Neuronal stem cell (in vitro differentiated cells): ENCODE measurements around the gene RNF114.
A peak's percentile ranks its signal among the peaks of the same experiment; 100 is the strongest.

Source experiments
- DNase-seq: peaks from one replicate; pipeline ENCODE4 v3.0.0-alpha.2; 2013; ENCODE audit warnings: low spot score
- H2AFZ ChIP-seq: one replicate; pipeline ENCODE4 v1.6.1; 2013; ENCODE audit warnings: mild to moderate bottlenecking, low read length, inconsistent platforms
- H2AK5ac ChIP-seq: 2 replicates; pipeline ENCODE4 v1.6.1; 2013; ENCODE audit warnings: low read depth, mild to moderate bottlenecking, inconsistent platforms, low read length, moderate library complexity, mixed read lengths
- H2BK120ac ChIP-seq: 2 replicates; pipeline ENCODE4 v1.6.1; 2013; ENCODE audit warnings: low read depth, mild to moderate bottlenecking, inconsistent platforms, low read length, moderate library complexity, mixed read lengths
- H2BK12ac ChIP-seq: one replicate; pipeline ENCODE4 v1.6.1; 2013; ENCODE audit warnings: low read length, inconsistent platforms
- H2BK15ac ChIP-seq: 2 replicates; pipeline ENCODE4 v1.6.1; 2013; ENCODE audit warnings: mild to moderate bottlenecking, low read length, inconsistent platforms, mixed read lengths
- H2BK5ac ChIP-seq: one replicate; pipeline ENCODE4 v1.6.1; 2013; ENCODE audit warnings: inconsistent platforms, mild to moderate bottlenecking, low read length, moderate library complexity
- H3K14ac ChIP-seq: one replicate; pipeline ENCODE4 v1.6.1; 2013; ENCODE audit warnings: low read length, inconsistent platforms
- H3K18ac ChIP-seq: 2 replicates; pipeline ENCODE4 v1.6.1; 2013; ENCODE audit warnings: low read length, inconsistent platforms
- H3K23ac ChIP-seq: 2 replicates; pipeline ENCODE4 v1.6.1; 2013; ENCODE audit warnings: low read depth, mild to moderate bottlenecking, mixed read lengths, low read length, inconsistent platforms; ENCODE audit not compliant: poor library complexity
- H3K27ac ChIP-seq: replicated peaks from 3 replicates; pipeline ENCODE4 v1.5.1; 2013; ENCODE audit warnings: low read length, inconsistent platforms
- H3K27me3 ChIP-seq, 3 experiments: 2 replicates each; pipeline ENCODE4 v1.6.1; 2013; ENCODE audit warnings: low read length in 3 of 3, mild to moderate bottlenecking in 2 of 3, inconsistent platforms in 1 of 3, low read depth in 1 of 3, mixed read lengths in 1 of 3, moderate library complexity in 1 of 3; ENCODE audit not compliant: control insufficient read depth in 3 of 3, insufficient read depth in 3 of 3
- H3K36me3 ChIP-seq, 2 donors: replicated peaks in 1 of 2; 2 replicates each; pipeline ENCODE4 v1.6.1; 2013; ENCODE audit warnings: low read length in 2 of 2; ENCODE audit not compliant: control insufficient read depth in 2 of 2, insufficient read depth in 2 of 2
- H3K4ac ChIP-seq: 2 replicates; pipeline ENCODE4 v1.6.1; 2013; ENCODE audit warnings: inconsistent platforms, mild to moderate bottlenecking, low read length, moderate library complexity
- H3K4me1 ChIP-seq, 2 donors: 1 replicate in 1 of 2; 2 replicates in 1 of 2; pipeline ENCODE4 v1.6.1; 2013; ENCODE audit warnings: low read length in 2 of 2, low read depth in 1 of 2; ENCODE audit not compliant: control insufficient read depth in 2 of 2, insufficient read depth in 1 of 2
- H3K4me2 ChIP-seq: one replicate; pipeline ENCODE4 v1.6.1; 2013; ENCODE audit warnings: mild to moderate bottlenecking, low read length, inconsistent platforms; ENCODE audit not compliant: insufficient read depth, poor library complexity, severe bottlenecking
- H3K4me3 ChIP-seq, 2 donors: 2 replicates each; pipeline ENCODE4 v1.5.1; 2013; ENCODE audit warnings: low read length in 2 of 2, mild to moderate bottlenecking in 2 of 2, inconsistent platforms in 1 of 2, moderate library complexity in 1 of 2
- H3K79me1 ChIP-seq: one replicate; pipeline ENCODE4 v1.6.1; 2013; ENCODE audit warnings: low read depth, mild to moderate bottlenecking, inconsistent platforms, low read length, moderate library complexity
- H3K9ac ChIP-seq: one replicate; pipeline ENCODE4 v1.6.1; 2013; ENCODE audit warnings: mild to moderate bottlenecking, low read depth, low read length, inconsistent platforms; ENCODE audit not compliant: poor library complexity
- H3K9me3 ChIP-seq, 2 donors: replicated peaks in 1 of 2; 2 replicates each; pipeline versions ENCODE3 to v1.6.1; 2013; ENCODE audit warnings: low read length in 2 of 2, mild to moderate bottlenecking in 2 of 2, inconsistent platforms in 1 of 2, low read depth in 1 of 2, mixed read lengths in 1 of 2, moderate library complexity in 1 of 2; ENCODE audit not compliant: control insufficient read depth in 2 of 2, insufficient read depth in 1 of 2
- H4K8ac ChIP-seq: one replicate; pipeline ENCODE4 v1.6.1; 2013; ENCODE audit warnings: low read depth, mild to moderate bottlenecking, inconsistent platforms, low read length, moderate library complexity
- H4K91ac ChIP-seq: one replicate; pipeline ENCODE4 v1.6.1; 2013; ENCODE audit warnings: low read length, low read depth, mild to moderate bottlenecking, inconsistent platforms; ENCODE audit not compliant: poor library complexity
- WGBS, 2 donors: extraction: QIAGEN DNeasy Blood & Tissue Kit; methylation state at CpG; one replicate each; pipeline ENCODE4 v1.1.7; 2013; ENCODE audit warnings: missing lambda C conversion rate in 2 of 2, mixed read lengths in 1 of 2; ENCODE audit not compliant: insufficient read length in 2 of 2, insufficient replicate concordance in 1 of 2; ENCODE audit errors: extremely low coverage in 2 of 2; 5-methylcytosine and 5-hydroxymethylcytosine counted together

RNF114 gene

DNA sequence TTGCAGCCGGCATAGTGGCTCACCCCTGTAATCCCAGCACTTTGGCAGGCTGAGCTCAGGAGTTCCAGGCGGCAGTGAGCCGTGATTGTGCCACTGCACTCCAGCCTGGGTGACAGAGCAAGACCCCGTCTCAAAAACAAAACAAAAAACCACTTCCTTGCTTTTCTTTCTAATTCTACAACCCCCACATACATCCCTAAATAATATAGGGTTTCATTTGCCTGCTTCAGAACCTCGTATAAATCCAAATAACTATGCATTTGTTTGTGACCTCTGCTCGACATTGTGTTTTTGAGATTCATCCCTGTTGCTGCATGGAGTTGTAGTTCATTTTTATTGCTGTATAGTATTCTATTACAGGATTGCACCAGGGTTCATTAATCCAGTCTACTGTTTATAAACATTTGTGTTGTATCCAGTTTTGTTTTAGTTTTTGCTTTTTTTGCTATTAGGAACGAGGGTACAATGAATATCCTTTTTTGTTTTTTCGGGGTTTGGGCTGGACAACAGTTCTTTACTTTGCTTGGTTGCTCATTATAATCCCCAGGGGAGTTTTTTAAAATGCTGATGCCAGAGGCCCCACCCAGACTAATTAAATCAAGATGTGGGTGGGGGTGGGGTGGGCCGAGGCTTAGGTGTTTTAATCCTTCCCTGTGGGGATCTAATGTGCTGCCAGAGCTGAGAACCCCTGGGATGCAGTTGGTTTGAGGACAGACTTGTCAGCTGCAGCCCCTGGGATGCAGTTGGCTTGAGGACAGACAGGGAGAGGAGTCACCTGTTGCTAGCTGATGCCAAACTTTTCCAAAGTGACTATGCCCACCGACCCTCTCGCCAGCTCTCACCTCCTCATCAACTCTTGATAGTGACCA, 44.2 kb downstream of the RNF114 start:
- Histone ChIP-seq H4K91ac (no peak overlapping the region), H2BK120ac (no peak overlapping the region), H3K9me3 (no peaks in the 10 kb centered on the region), H3K9ac (no peak overlapping the region), H2AFZ (no peak overlapping the region), H3K79me1 (peaks cover 3% of the 10 kb centered on the region), H3K36me3 (peaks cover 1 to 13% of the 10 kb centered on the region in 2 donors), H2BK5ac (no peak overlapping the region), H2BK12ac (no peak overlapping the region), H2AK5ac (no peak overlapping the region), H3K18ac (no peak overlapping the region), H3K27ac (no peak overlapping the region), H3K27me3 (peaks cover 2 to 29% (median 15%) of the 10 kb centered on the region in 3 experiments), H3K4ac (no peak overlapping the region), H3K23ac (no peak overlapping the region), H3K4me3 (no peak overlapping the region), H3K4me2 (no peak overlapping the region), H3K14ac (no peak overlapping the region), H3K4me1 (peaks cover 14 to 31% of the 10 kb centered on the region in 2 donors), H2BK15ac (no peak overlapping the region), H4K8ac (no peak overlapping the region)
- DNase-seq: no peak
- WGBS, 2 donors: no CpG with 5 or more reads among the region's 11 CpGs

- no peak overlapping the region for H3K4me2 ChIP-seq
- peaks cover 3% of the 10 kb centered on the region for H3K79me1 ChIP-seq
- peak overlapping the region; percentile 5 for H2AK5ac ChIP-seq
- H3K4me1 ChIP-seq: peaks cover 14 to 31% of the 10 kb centered on the region in 2 donors
- peak overlapping the region; percentile 3 for H3K14ac ChIP-seq
- peaks cover 1 to 17% of the 10 kb centered on the region in 2 donors for H3K36me3 ChIP-seq
- peak overlapping the region; percentile 51 for H3K9ac ChIP-seq
- no peak overlapping the region for H4K8ac ChIP-seq
- peak overlapping the region; percentile 61 for H2BK15ac ChIP-seq
- H3K9me3 ChIP-seq: no peaks in the 10 kb centered on the region
- H2BK120ac ChIP-seq: no peak overlapping the region
- H3K27ac ChIP-seq: no peak overlapping the region
- H3K27me3 ChIP-seq: peaks cover 2 to 29% (median 15%) of the 10 kb centered on the region in 3 experiments
- H4K91ac ChIP-seq: no peak overlapping the region
- H2BK5ac ChIP-seq: no peak overlapping the region
- no peak overlapping the region for H2BK12ac ChIP-seq
- no peak for DNase-seq
- peak overlapping the region; percentile 92 for H2AFZ ChIP-seq
- no peak overlapping the region for H3K4me3 ChIP-seq
- H3K18ac ChIP-seq: peak overlapping the region; percentile 87
- WGBS, 2 donors: no CpG with 5 or more reads among the region's 23 CpGs
- no peak overlapping the region for H3K23ac ChIP-seq
- no peak overlapping the region for H3K4ac ChIP-seq
Observed at GRCh38 chr20:49981218-49982071, 45.2 kb downstream of the RNF114 start.

GRCh38 chr20:49982072-49982345, 45.8 kb downstream of the RNF114 start:
- no peak overlapping the region for H2BK5ac ChIP-seq
- H2AFZ ChIP-seq: peak overlapping the region; percentile 92
- H3K4me2 ChIP-seq: peak overlapping the region; percentile 80
- no peak overlapping the region for H3K14ac ChIP-seq
- H3K27ac ChIP-seq: no peak overlapping the region
- peaks cover 1 to 19% of the 10 kb centered on the region in 2 donors for H3K36me3 ChIP-seq
- no peak for DNase-seq
- H3K27me3 ChIP-seq: peaks cover 2 to 29% (median 15%) of the 10 kb centered on the region in 3 experiments
- H3K79me1 ChIP-seq: peaks cover 3% of the 10 kb centered on the region
- H2AK5ac ChIP-seq: peak overlapping the region; percentile 5
- no peak overlapping the region for H2BK12ac ChIP-seq
- WGBS, 2 donors: no CpG with 5 or more reads among the region's 12 CpGs
- no peaks in the 10 kb centered on the region for H3K9me3 ChIP-seq
- no peak overlapping the region for H2BK15ac ChIP-seq
- no peak overlapping the region for H2BK120ac ChIP-seq
- H3K9ac ChIP-seq: peak overlapping the region; percentile 24
- H3K23ac ChIP-seq: peak overlapping the region; percentile 63
- H3K4me3 ChIP-seq: peak overlapping the region; percentile 43 to 72
- H3K4ac ChIP-seq: no peak overlapping the region
- H3K4me1 ChIP-seq: peaks cover 14 to 31% of the 10 kb centered on the region in 2 donors
- H3K18ac ChIP-seq: peak overlapping the region; percentile 87
- no peak overlapping the region for H4K8ac ChIP-seq
- H4K91ac ChIP-seq: no peak overlapping the region
